H9 (cell line): ENCODE results near the gene ARHGEF7. TPM values are rescaled to one million over a fixed set of nuclear protein-coding genes. Genes with fewer than 3 reads are reported as not detected.

Source experiments
- DNase-seq: peaks from one replicate; pipeline ENCODE4 v3.0.0-alpha.2; 2017
- H2AFZ ChIP-seq: one replicate; pipeline ENCODE4 v1.6.1; 2013; ENCODE audit warnings: mild to moderate bottlenecking, low read length, control low read depth, moderate library complexity
- H2AK5ac ChIP-seq: 2 replicates; pipeline ENCODE4 v1.6.1; 2013; ENCODE audit warnings: low read length, control low read depth, mixed read lengths; ENCODE audit not compliant: insufficient read length
- H2BK120ac ChIP-seq: one replicate; pipeline ENCODE4 v1.6.1; 2013; ENCODE audit warnings: low read depth, mild to moderate bottlenecking, low read length, control low read depth, inconsistent platforms; ENCODE audit not compliant: poor library complexity, severe bottlenecking
- H2BK12ac ChIP-seq: 2 replicates; pipeline ENCODE4 v1.6.1; 2013; ENCODE audit warnings: low read length, control low read depth, mixed read lengths, low read depth; ENCODE audit not compliant: insufficient read length
- H2BK15ac ChIP-seq: 2 replicates; pipeline ENCODE4 v1.6.1; 2013; ENCODE audit warnings: low read depth, low read length, control low read depth
- H2BK20ac ChIP-seq: one replicate; pipeline ENCODE4 v1.6.1; 2013; ENCODE audit warnings: low read depth, mild to moderate bottlenecking, low read length, control low read depth, inconsistent platforms; ENCODE audit not compliant: poor library complexity, severe bottlenecking
- H2BK5ac ChIP-seq: 2 replicates; pipeline ENCODE4 v1.6.1; 2013; ENCODE audit warnings: low read length, control low read depth, mixed read lengths; ENCODE audit not compliant: insufficient read length
- H3K14ac ChIP-seq: 2 replicates; pipeline ENCODE4 v1.6.1; 2013; ENCODE audit warnings: low read length, control low read depth; ENCODE audit not compliant: insufficient read depth
- H3K18ac ChIP-seq: 2 replicates; pipeline ENCODE4 v1.6.1; 2013; ENCODE audit warnings: low read depth, mild to moderate bottlenecking, mixed read lengths, low read length, control low read depth; ENCODE audit not compliant: insufficient read length
- H3K23ac ChIP-seq: 2 replicates; pipeline ENCODE4 v1.6.1; 2013; ENCODE audit warnings: low read length, control low read depth, mixed read lengths, low read depth; ENCODE audit not compliant: insufficient read length
- H3K23me2 ChIP-seq: 2 replicates; pipeline ENCODE4 v1.6.1; 2013; ENCODE audit warnings: low read depth, mild to moderate bottlenecking, mixed read lengths, low read length, control low read depth; ENCODE audit not compliant: insufficient read length, poor library complexity, severe bottlenecking
- H3K27ac ChIP-seq: 2 replicates; pipeline ENCODE4 v1.5.1; 2013; ENCODE audit warnings: low read length, control low read depth, mixed read lengths, low read depth; ENCODE audit not compliant: insufficient read length
- H3K27me3 ChIP-seq: 2 replicates; pipeline ENCODE4 v1.6.1; 2013; ENCODE audit warnings: low read length, control low read depth, inconsistent platforms; ENCODE audit not compliant: insufficient read depth
- H3K4ac ChIP-seq: 2 replicates; pipeline ENCODE4 v1.6.1; 2013; ENCODE audit warnings: low read depth, mild to moderate bottlenecking, control low read depth, inconsistent platforms, low read length, moderate library complexity
- H3K4me1 ChIP-seq: 2 replicates; pipeline ENCODE4 v1.6.1; 2013; ENCODE audit warnings: low read length, control low read depth, inconsistent platforms; ENCODE audit not compliant: insufficient read depth
- H3K4me2 ChIP-seq: 2 replicates; pipeline ENCODE4 v1.6.1; 2013; ENCODE audit warnings: low read length, control low read depth, mixed read lengths; ENCODE audit not compliant: insufficient read length, insufficient read depth
- H3K56ac ChIP-seq: 2 replicates; pipeline ENCODE4 v1.6.1; 2013; ENCODE audit warnings: low read depth, mild to moderate bottlenecking, mixed read lengths, low read length, control low read depth; ENCODE audit not compliant: insufficient read length
- H3K79me1 ChIP-seq: 2 replicates; pipeline ENCODE4 v1.6.1; 2013; ENCODE audit warnings: low read depth, mild to moderate bottlenecking, moderate library complexity, low read length, control low read depth, inconsistent platforms; ENCODE audit not compliant: insufficient read depth, poor library complexity, severe bottlenecking
- H3K79me2 ChIP-seq: 2 replicates; pipeline ENCODE4 v1.6.1; 2013; ENCODE audit warnings: low read length, control low read depth, inconsistent platforms; ENCODE audit not compliant: insufficient read depth
- H3K9ac ChIP-seq: 2 replicates; pipeline ENCODE4 v1.6.1; 2013; ENCODE audit warnings: low read length, control low read depth, mixed read lengths; ENCODE audit not compliant: insufficient read length; ENCODE audit errors: extremely low read depth
- H3K9me3 ChIP-seq: one replicate; pipeline ENCODE4 v1.6.1; 2013; ENCODE audit warnings: low read depth, low read length, inconsistent platforms; ENCODE audit not compliant: control insufficient read depth
- H3T11ph ChIP-seq: one replicate; pipeline ENCODE4 v1.6.1; 2013; ENCODE audit warnings: mild to moderate bottlenecking, low read length, control low read depth, inconsistent platforms
- H4K20me1 ChIP-seq: one replicate; pipeline ENCODE4 v1.6.1; 2013; ENCODE audit not compliant: control insufficient read depth, insufficient read length, insufficient read depth
- H4K5ac ChIP-seq: 2 replicates; pipeline ENCODE4 v1.6.1; 2013; ENCODE audit warnings: low read depth, mild to moderate bottlenecking, mixed read lengths, low read length, control low read depth; ENCODE audit not compliant: insufficient read length
- H4K8ac ChIP-seq: replicated peaks from 2 replicates; pipeline ENCODE4 v1.6.1; 2013; ENCODE audit warnings: low read length, control low read depth, mixed read lengths, low read depth; ENCODE audit not compliant: insufficient read length
- H4K91ac ChIP-seq: 2 replicates; pipeline ENCODE4 v1.6.1; 2013; ENCODE audit warnings: low read depth, mild to moderate bottlenecking, moderate library complexity, mixed read lengths, low read length, control low read depth; ENCODE audit not compliant: insufficient read length
- H3K27ac Mint-ChIP-seq, 3 experiments: 2 replicates in 2 of 3; 3 replicates in 1 of 3; pipeline ENCODE4 v1.8.0; 2020 to 2021; ENCODE audit warnings: mixed read lengths in 3 of 3, mild to moderate bottlenecking in 1 of 3, moderate library complexity in 1 of 3
- H3K27me3 Mint-ChIP-seq: 2 replicates; pipeline ENCODE4 v1.8.0; 2021; ENCODE audit warnings: low read depth, mild to moderate bottlenecking, moderate library complexity, mixed read lengths
- H3K36me3 Mint-ChIP-seq, 3 experiments: 2 replicates in 2 of 3; 3 replicates in 1 of 3; pipeline ENCODE4 v1.8.0; 2020 to 2021; ENCODE audit warnings: low read depth in 3 of 3, mixed read lengths in 3 of 3; ENCODE audit not compliant: insufficient read depth in 1 of 3
- H3K4me1 Mint-ChIP-seq, 2 experiments: 2 replicates each; pipeline ENCODE4 v1.8.0; 2020; ENCODE audit warnings: mixed read lengths in 2 of 2
- H3K4me3 Mint-ChIP-seq, 2 experiments: 2 replicates in 1 of 2; 3 replicates in 1 of 2; pipeline ENCODE4 v1.8.0; 2020 to 2021; ENCODE audit warnings: mild to moderate bottlenecking in 2 of 2, mixed read lengths in 2 of 2, moderate library complexity in 1 of 2
- H3K9me3 Mint-ChIP-seq, 2 experiments: 2 replicates in 1 of 2; 3 replicates in 1 of 2; pipeline ENCODE4 v1.8.0; 2020; ENCODE audit warnings: mild to moderate bottlenecking in 2 of 2, mixed read lengths in 2 of 2, moderate library complexity in 1 of 2
- WGBS: extraction: QIAGEN DNeasy Blood & Tissue Kit; methylation state at CpG from one replicate; pipeline ENCODE4 v1.1.7; 2013; ENCODE audit warnings: missing lambda C conversion rate, low lambda C conversion rate, mixed read lengths; ENCODE audit not compliant: insufficient read length; ENCODE audit errors: extremely low coverage; 5-methylcytosine and 5-hydroxymethylcytosine counted together
- total RNA-seq: library from RNA; stranded (reverse); gene quantifications from 2 replicates; pipeline ENCODE4 v1.2.1, GENCODE V29; 2021
- TF ChIP-seq, protein P1 (sequence below): fragments of 200-600 bp; sonication (generic); conservative IDR thresholded peaks from 3 replicates; pipeline ENCODE4 v1.8.0; 2021; ENCODE audit warnings: antibody characterized with exemption, mild to moderate bottlenecking

ARHGEF7 gene
- total RNA-seq, 1 experiment from 2014 or later = 51.9 TPM

DNA sequence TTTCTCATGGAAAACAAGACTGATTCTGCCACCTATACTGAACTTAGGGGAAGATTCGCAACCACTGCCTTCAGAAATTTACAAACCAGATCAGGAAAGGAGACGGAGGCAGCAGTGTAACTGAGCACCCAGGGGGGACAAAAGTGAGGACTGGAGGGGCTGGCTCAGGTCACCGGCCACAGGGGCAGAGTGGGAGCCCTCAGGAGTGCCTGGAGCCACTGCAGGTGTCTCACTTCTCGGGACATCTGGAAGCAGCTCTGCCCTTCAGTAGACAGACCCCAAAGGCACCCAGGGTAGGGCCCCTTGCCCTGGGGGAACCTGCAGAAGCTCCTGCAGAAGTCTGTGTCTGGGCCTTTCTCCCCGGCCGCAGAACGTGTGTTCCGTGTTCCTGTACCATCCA, 5.8 kb downstream of the ARHGEF7 start:
- Histone ChIP-seq H3K79me1 (no peaks in the 10 kb centered on the region), H3K27ac (no peak overlapping the region), H3K18ac (no peak overlapping the region), H2BK20ac (no peak overlapping the region), H3T11ph (no peak overlapping the region), H3K79me2 (no peaks in the 10 kb centered on the region), H3K9me3 (no peaks in the 10 kb centered on the region), H2AFZ (no peak overlapping the region), H2BK5ac (no peak overlapping the region), H3K14ac (no peak overlapping the region), H4K8ac (no peak overlapping the region), H4K20me1 (no peaks in the 10 kb centered on the region), H3K4ac (no peak overlapping the region), H4K5ac (no peak overlapping the region), H3K23ac (no peak overlapping the region), H2BK120ac (no peak overlapping the region), H3K4me1 (no peaks in the 10 kb centered on the region), H3K23me2 (peaks cover 4% of the 10 kb centered on the region), H3K4me2 (no peak overlapping the region), H3K9ac (no peak overlapping the region), H2BK12ac (no peak overlapping the region), H3K27me3 (peaks cover 5% of the 10 kb centered on the region; the same call in 1 of the 2 replicates), H3K56ac (no peak overlapping the region), H2BK15ac (no peak overlapping the region), H4K91ac (no peak overlapping the region), H2AK5ac (no peak overlapping the region)
- Mint-ChIP-seq H3K4me1 (peaks cover 9 to 11% of the 10 kb centered on the region in 2 experiments; a peak in 3 of 4 replicates), H3K36me3 (peaks cover 0 to 3% (median 0%) of the 10 kb centered on the region in 3 experiments; a peak in 2 of 7 replicates), H3K9me3 (peaks cover 3 to 4% of the 10 kb centered on the region in 2 experiments; a peak in 3 of 5 replicates), H3K4me3 (no peak overlapping the region), H3K27me3 (peaks cover 41% of the 10 kb centered on the region), H3K27ac (no peak overlapping the region)
- TF ChIP-seq, protein P1, sequence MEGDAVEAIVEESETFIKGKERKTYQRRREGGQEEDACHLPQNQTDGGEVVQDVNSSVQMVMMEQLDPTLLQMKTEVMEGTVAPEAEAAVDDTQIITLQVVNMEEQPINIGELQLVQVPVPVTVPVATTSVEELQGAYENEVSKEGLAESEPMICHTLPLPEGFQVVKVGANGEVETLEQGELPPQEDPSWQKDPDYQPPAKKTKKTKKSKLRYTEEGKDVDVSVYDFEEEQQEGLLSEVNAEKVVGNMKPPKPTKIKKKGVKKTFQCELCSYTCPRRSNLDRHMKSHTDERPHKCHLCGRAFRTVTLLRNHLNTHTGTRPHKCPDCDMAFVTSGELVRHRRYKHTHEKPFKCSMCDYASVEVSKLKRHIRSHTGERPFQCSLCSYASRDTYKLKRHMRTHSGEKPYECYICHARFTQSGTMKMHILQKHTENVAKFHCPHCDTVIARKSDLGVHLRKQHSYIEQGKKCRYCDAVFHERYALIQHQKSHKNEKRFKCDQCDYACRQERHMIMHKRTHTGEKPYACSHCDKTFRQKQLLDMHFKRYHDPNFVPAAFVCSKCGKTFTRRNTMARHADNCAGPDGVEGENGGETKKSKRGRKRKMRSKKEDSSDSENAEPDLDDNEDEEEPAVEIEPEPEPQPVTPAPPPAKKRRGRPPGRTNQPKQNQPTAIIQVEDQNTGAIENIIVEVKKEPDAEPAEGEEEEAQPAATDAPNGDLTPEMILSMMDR = no peak
- DNase-seq = no peak
- no CpG with 5 or more reads among the region's 8 CpGs for WGBS
